Endothelial cell of umbilical vein (primary cell): ENCODE data around the gene UBASH3A. TPM values are rescaled to one million over a fixed set of nuclear protein-coding genes. Genes with fewer than 3 reads are reported as not detected.

Experiments
- BruUV-seq: library from RNA; stranded (reverse); fragments of 400-500 nt; replicated peaks from 2 replicates; lab custom pipeline; 2021; lab: Mats Ljungman, UMichigan
- CTCF ChIA-PET: fragments of 300-600, 350-600 bp; sonication (Branson Sonifier 250); formaldehyde crosslinking; loops from one replicate; lab custom pipeline; 2021; ENCODE audit warnings: antibody characterized with exemption, inconsistent platforms; lab: Charles Lee
- POLR2A ChIA-PET: fragments of 300-600, 350-600 bp; sonication (Branson Sonifier 250); formaldehyde crosslinking; loops from one replicate; lab custom pipeline; 2021; ENCODE audit warnings: antibody characterized with exemption, inconsistent platforms; lab: Charles Lee
- DNase-seq: peaks from one replicate; pipeline ENCODE4 v3.0.0-alpha.2; 2011; ENCODE audit warnings: low read depth, low spot score
- FAIRE-seq: peaks from 2 replicates; lab custom pipeline; 2011; peaks lifted over from hg19 to GRCh38; lab: Jason Lieb, UNC
- H2AFZ ChIP-seq: 2 replicates; pipeline ENCODE4 v1.6.0; 2012; ENCODE audit warnings: low read depth, low read length, control low read depth, inconsistent platforms
- H3K27ac ChIP-seq: 2 replicates; pipeline ENCODE4 v1.5.1; 2011; ENCODE audit warnings: low read depth, mild to moderate bottlenecking, control low read depth, low read length, moderate library complexity; ENCODE audit not compliant: insufficient read depth
- H3K27me3 ChIP-seq, 2 experiments: 2 replicates each; pipeline versions ENCODE4 v1.6.0 to v1.6.1; 2011; ENCODE audit warnings: low read length in 2 of 2, mixed read lengths in 1 of 2; ENCODE audit not compliant: control insufficient read depth in 2 of 2, insufficient read depth in 2 of 2
- H3K36me3 ChIP-seq, 2 experiments: 2 replicates in 1 of 2; 3 replicates in 1 of 2; pipeline ENCODE4 v1.5.1; 2011; ENCODE audit warnings: low read length in 2 of 2, mild to moderate bottlenecking in 1 of 2, moderate library complexity in 1 of 2; ENCODE audit not compliant: control insufficient read depth in 2 of 2, insufficient read depth in 2 of 2; ENCODE audit errors: extremely low read depth in 1 of 2
- H3K4me1 ChIP-seq: 3 replicates; pipeline ENCODE4 v1.5.1; 2011; ENCODE audit warnings: mild to moderate bottlenecking, low read length; ENCODE audit not compliant: control insufficient read depth, insufficient read depth; ENCODE audit errors: extremely low read depth
- H3K4me2 ChIP-seq: 2 replicates; pipeline ENCODE4 v1.6.1; 2011; ENCODE audit warnings: low read length, control low read depth, mixed read lengths; ENCODE audit not compliant: insufficient read depth
- H3K4me3 ChIP-seq, 3 experiments: fragments of 200-600 bp in 1 of 3; sonication (generic), shearing (Covaris generic) in 1 of 3; replicated peaks in 1 of 3; 2 replicates each; pipeline ENCODE4 v1.5.1; 2011 to 2016; ENCODE audit warnings: control low read depth in 3 of 3, low read length in 3 of 3, mild to moderate bottlenecking in 2 of 3, inconsistent platforms in 1 of 3, low read depth in 1 of 3, moderate library complexity in 1 of 3; ENCODE audit not compliant: insufficient read depth in 1 of 3
- H3K79me2 ChIP-seq: 2 replicates; pipeline ENCODE4 v1.6.0; 2012; ENCODE audit warnings: low read length, inconsistent platforms; ENCODE audit not compliant: control insufficient read depth, insufficient read depth
- H3K9ac ChIP-seq: replicated peaks from 2 replicates; pipeline ENCODE3; 2011; ENCODE audit warnings: low read length, control low read depth; ENCODE audit not compliant: insufficient read depth; ENCODE audit errors: extremely low read depth
- H3K9me1 ChIP-seq: replicated peaks from 3 replicates; pipeline ENCODE4 v1.6.0; 2011; ENCODE audit warnings: mild to moderate bottlenecking, low read length; ENCODE audit not compliant: control insufficient read depth, insufficient read depth; ENCODE audit errors: extremely low read depth
- H3K9me3 ChIP-seq: replicated peaks from 2 replicates; pipeline ENCODE4 v1.5.1; 2012; ENCODE audit warnings: low read length, inconsistent platforms; ENCODE audit not compliant: control insufficient read depth, insufficient read depth
- H4K20me1 ChIP-seq: replicated peaks from 2 replicates; pipeline ENCODE3; 2011; ENCODE audit warnings: mild to moderate bottlenecking, low read length; ENCODE audit not compliant: control insufficient read depth, insufficient read depth; ENCODE audit errors: extremely low read depth
- EZH2 ChIP-seq: IDR thresholded peaks from 2 replicates; pipeline ENCODE4 v1.6.1; 2012; ENCODE audit warnings: borderline replicate concordance, low read depth, mild to moderate bottlenecking, moderate library complexity, low read length, inconsistent platforms; ENCODE audit not compliant: severe bottlenecking
- FOS ChIP-seq: IDR thresholded peaks from 2 replicates; pipeline ENCODE4 v1.6.1; 2011; ENCODE audit warnings: mild to moderate bottlenecking, low read length, moderate library complexity, borderline replicate concordance; ENCODE audit not compliant: insufficient read depth
- GATA2 ChIP-seq: IDR thresholded peaks from 2 replicates; pipeline ENCODE4 v1.7.0; 2011; ENCODE audit warnings: low read depth, mild to moderate bottlenecking, moderate library complexity, mixed read lengths, low read length; ENCODE audit not compliant: insufficient read length, insufficient read depth
- JUN ChIP-seq: IDR thresholded peaks from 2 replicates; pipeline ENCODE4 v1.6.1; 2011; ENCODE audit warnings: borderline replicate concordance, low read depth; ENCODE audit not compliant: insufficient read length, insufficient read depth
- MAX ChIP-seq: IDR thresholded peaks from 2 replicates; pipeline ENCODE4 v1.6.1; 2011; ENCODE audit not compliant: insufficient read depth, insufficient read length
- MYC ChIP-seq: IDR thresholded peaks from one replicate; pipeline ENCODE4 v1.6.1; 2011; ENCODE audit warnings: mild to moderate bottlenecking, low read depth, low read length
- POLR2A ChIP-seq: IDR thresholded peaks from 2 replicates; pipeline ENCODE4 v1.6.1; 2012; ENCODE audit warnings: low read depth, mild to moderate bottlenecking, control low read depth, low read length
- POLR2AphosphoS5 ChIP-seq: IDR thresholded peaks from 2 replicates; pipeline ENCODE4 v1.6.1; 2012; ENCODE audit warnings: low read depth, mild to moderate bottlenecking, control low read depth, low read length, moderate library complexity; ENCODE audit not compliant: insufficient read depth
- dilution Hi-C: fragments of 300-500 bp; cut with MboI; formaldehyde crosslinking; loops from one replicate; pipeline ENCODE4 v1.15.0; 2019; ENCODE audit warnings: low sequenced_read_pairs; ENCODE audit not compliant: extremely low pct_ligation_motif_present
- intact Hi-C: fragments of 100-400 bp; cut with micrococcal nuclease; formaldehyde crosslinking; loops from one replicate; pipeline ENCODE4 v1.10.0; 2022
- polyA plus RNA-seq, 4 experiments: library from polyadenylated mRNA; depleted of rRNA in 3 of 4; stranded (reverse) in 3 of 4; unstranded in 1 of 4; fragments of >200 nt; gene quantifications; 2 replicates each; pipeline versions ENCODE4 v1.2.1 to v1.2.3, GENCODE V29; 2011 to 2012; ENCODE audit warnings: missing spikeins in 1 of 4
- total RNA-seq: library from RNA; stranded (reverse); gene quantifications from 2 replicates; pipeline ENCODE4 v1.2.3, GENCODE V29; 2021
- TF ChIP-seq, protein P1 (sequence below), 2 donors: IDR thresholded peaks; 1 replicate in 1 of 2; 2 replicates in 1 of 2; pipeline ENCODE4 v1.5.1; 2011; ENCODE audit warnings: low read length in 2 of 2, mild to moderate bottlenecking in 2 of 2, moderate library complexity in 2 of 2, control low read depth in 1 of 2, inconsistent platforms in 1 of 2, low read depth in 1 of 2; ENCODE audit not compliant: insufficient read depth in 1 of 2; ENCODE audit errors: extremely low read depth in 1 of 2

The UBASH3A gene
- total and polyA plus RNA-seq, 2 donors (not counting 3 experiments of a cell fraction or from before 2014, with no cell fraction given): not detected

GRCh38 chr21:42453986-42454570, 50.4 kb downstream of the UBASH3A start:
- dilution Hi-C loops: no loop called here

More at GRCh38 chr21:42453986-42454570, 50.4 kb downstream of the UBASH3A start:
- Histone ChIP-seq H4K20me1 (no peaks in the 10 kb centered on the region), H3K36me3 (no peaks in the 10 kb centered on the region), H3K4me2 (no peak overlapping the region), H3K27me3 (peaks cover 2% of the 10 kb centered on the region in 2 experiments), H3K27ac (no peak overlapping the region), H2AFZ (no peak overlapping the region), H3K79me2 (no peaks in the 10 kb centered on the region), H3K9me3 (no peaks in the 10 kb centered on the region), H3K4me3 (no peak overlapping the region), H3K9me1 (no peaks in the 10 kb centered on the region), H3K4me1 (no peaks in the 10 kb centered on the region), H3K9ac (no peak overlapping the region)
- BruUV-seq: no TSS peak
- no peak for DNase-seq
- intact Hi-C loops: no loop called here
- CTCF ChIA-PET: no interaction called here
- POLR2A ChIA-PET: no interaction called here
- TF ChIP-seq MYC: no peak
- no peak for TF ChIP-seq MAX
- TF ChIP-seq EZH2: no peak
- TF ChIP-seq JUN: no peak
- TF ChIP-seq, protein P1, sequence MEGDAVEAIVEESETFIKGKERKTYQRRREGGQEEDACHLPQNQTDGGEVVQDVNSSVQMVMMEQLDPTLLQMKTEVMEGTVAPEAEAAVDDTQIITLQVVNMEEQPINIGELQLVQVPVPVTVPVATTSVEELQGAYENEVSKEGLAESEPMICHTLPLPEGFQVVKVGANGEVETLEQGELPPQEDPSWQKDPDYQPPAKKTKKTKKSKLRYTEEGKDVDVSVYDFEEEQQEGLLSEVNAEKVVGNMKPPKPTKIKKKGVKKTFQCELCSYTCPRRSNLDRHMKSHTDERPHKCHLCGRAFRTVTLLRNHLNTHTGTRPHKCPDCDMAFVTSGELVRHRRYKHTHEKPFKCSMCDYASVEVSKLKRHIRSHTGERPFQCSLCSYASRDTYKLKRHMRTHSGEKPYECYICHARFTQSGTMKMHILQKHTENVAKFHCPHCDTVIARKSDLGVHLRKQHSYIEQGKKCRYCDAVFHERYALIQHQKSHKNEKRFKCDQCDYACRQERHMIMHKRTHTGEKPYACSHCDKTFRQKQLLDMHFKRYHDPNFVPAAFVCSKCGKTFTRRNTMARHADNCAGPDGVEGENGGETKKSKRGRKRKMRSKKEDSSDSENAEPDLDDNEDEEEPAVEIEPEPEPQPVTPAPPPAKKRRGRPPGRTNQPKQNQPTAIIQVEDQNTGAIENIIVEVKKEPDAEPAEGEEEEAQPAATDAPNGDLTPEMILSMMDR (IDR thresholded peaks at IDR 0.05; ENCODE audit: extremely low read depth in 1 of 2, insufficient read depth in 1 of 2, low read depth in 1 of 2, low read length in 2 of 2): no peak
- TF ChIP-seq FOS: no peak
- no peak for TF ChIP-seq POLR2AphosphoS5
- no peak for TF ChIP-seq POLR2A
- no peak for TF ChIP-seq GATA2
- FAIRE-seq: no peak
